HCT116 (cell line): ENCODE results near the gene FBXO34.

ENCODE experiments used
- EGR1 ChIP-seq: IDR thresholded peaks from 2 replicates; pipeline ENCODE4 v1.6.1; 2012; ENCODE audit warnings: low read depth
- EZH2 ChIP-seq: fragments of 200-600 bp; sonication (generic); IDR thresholded peaks from 2 replicates; pipeline ENCODE4 v1.6.1; 2017; ENCODE audit warnings: antibody characterized with exemption, mixed run types
- EZH2phosphoT487 ChIP-seq: fragments of 200-600 bp; IDR thresholded peaks from 2 replicates; pipeline ENCODE4 v1.6.1; 2018; ENCODE audit warnings: antibody characterized with exemption, borderline replicate concordance
- POLR2A ChIP-seq: IDR thresholded peaks from 2 replicates; pipeline ENCODE4 v1.7.0; 2011; ENCODE audit warnings: borderline replicate concordance; ENCODE audit not compliant: insufficient read depth, insufficient read length; ENCODE audit errors: extremely low read depth
- RAD21 ChIP-seq: IDR thresholded peaks from 2 replicates; pipeline ENCODE4 v1.6.1; 2012; ENCODE audit warnings: low read depth, mild to moderate bottlenecking
- SIN3A ChIP-seq: IDR thresholded peaks from 2 replicates; pipeline ENCODE4 v1.6.1; 2012; ENCODE audit warnings: low read depth
- YY1 ChIP-seq: IDR thresholded peaks from 2 replicates; pipeline ENCODE4 v1.6.1; 2011; ENCODE audit warnings: low read length, low read depth, moderate library complexity, mild to moderate bottlenecking; ENCODE audit not compliant: insufficient replicate concordance; ENCODE audit errors: extremely low read depth
- ZNF274 ChIP-seq: fragments of 200-500 bp; sonication (Bioruptor generic); IDR thresholded peaks from 2 replicates; pipeline ENCODE4 v1.6.1; 2014; ENCODE audit warnings: mild to moderate bottlenecking, low read depth, low read length, inconsistent platforms
- TF ChIP-seq, protein P1 (sequence below), 3 experiments: fragments of 200-600 bp in 1 of 3; sonication (generic) in 1 of 3; IDR thresholded peaks in 2 of 3; conservative IDR thresholded peaks in 1 of 3; 2 replicates each; pipeline ENCODE4 v1.5.1; 2012 to 2017; ENCODE audit warnings: low read depth in 2 of 3, low read length in 2 of 3, antibody characterized with exemption in 1 of 3, borderline replicate concordance in 1 of 3, control low read depth in 1 of 3, mild to moderate bottlenecking in 1 of 3, mixed read lengths in 1 of 3, mixed run types in 1 of 3, moderate library complexity in 1 of 3; ENCODE audit not compliant: insufficient read depth in 1 of 3
- TF ChIP-seq, protein P2 (sequence below): IDR thresholded peaks from 2 replicates; pipeline ENCODE4 v1.6.1; 2012
- TF ChIP-seq, protein P3 (sequence below): IDR thresholded peaks from 2 replicates; pipeline ENCODE4 v1.6.1; 2012; ENCODE audit warnings: low read depth

DNA sequence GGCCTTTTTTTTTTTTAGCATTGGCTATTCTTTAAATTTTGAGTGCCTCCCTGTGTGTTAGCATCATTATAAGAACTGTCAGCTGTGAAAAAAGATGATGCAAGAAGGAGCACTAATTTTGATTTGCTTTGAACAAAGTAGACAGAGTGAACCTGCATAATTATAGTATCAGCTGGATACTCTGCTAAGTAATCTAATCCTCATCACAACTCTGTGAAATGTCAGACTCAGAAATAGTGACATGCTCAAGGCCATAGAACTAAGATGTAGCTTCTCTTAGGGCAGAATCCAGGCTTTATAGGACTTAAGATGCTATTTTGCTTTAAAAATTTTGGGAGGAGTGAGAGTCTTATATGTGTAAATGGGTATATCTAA is 31.9 kb downstream of the FBXO34 start:
- TF ChIP-seq YY1 (no peak), RAD21 (no peak), SIN3A (no peak), EZH2phosphoT487 (no peak), POLR2A (no peak), EZH2 (no peak), ZNF274 (no peak), EGR1 (no peak)
- TF ChIP-seq, protein P1, sequence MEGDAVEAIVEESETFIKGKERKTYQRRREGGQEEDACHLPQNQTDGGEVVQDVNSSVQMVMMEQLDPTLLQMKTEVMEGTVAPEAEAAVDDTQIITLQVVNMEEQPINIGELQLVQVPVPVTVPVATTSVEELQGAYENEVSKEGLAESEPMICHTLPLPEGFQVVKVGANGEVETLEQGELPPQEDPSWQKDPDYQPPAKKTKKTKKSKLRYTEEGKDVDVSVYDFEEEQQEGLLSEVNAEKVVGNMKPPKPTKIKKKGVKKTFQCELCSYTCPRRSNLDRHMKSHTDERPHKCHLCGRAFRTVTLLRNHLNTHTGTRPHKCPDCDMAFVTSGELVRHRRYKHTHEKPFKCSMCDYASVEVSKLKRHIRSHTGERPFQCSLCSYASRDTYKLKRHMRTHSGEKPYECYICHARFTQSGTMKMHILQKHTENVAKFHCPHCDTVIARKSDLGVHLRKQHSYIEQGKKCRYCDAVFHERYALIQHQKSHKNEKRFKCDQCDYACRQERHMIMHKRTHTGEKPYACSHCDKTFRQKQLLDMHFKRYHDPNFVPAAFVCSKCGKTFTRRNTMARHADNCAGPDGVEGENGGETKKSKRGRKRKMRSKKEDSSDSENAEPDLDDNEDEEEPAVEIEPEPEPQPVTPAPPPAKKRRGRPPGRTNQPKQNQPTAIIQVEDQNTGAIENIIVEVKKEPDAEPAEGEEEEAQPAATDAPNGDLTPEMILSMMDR (IDR thresholded peaks at IDR 0.05 in 2 of 3, conservative IDR thresholded peaks at IDR 0.05 in 1 of 3; ENCODE audit: borderline replicate concordance in 1 of 3, insufficient read depth in 1 of 3, low read depth in 2 of 3, low read length in 2 of 3): no peak
- TF ChIP-seq, protein P2, sequence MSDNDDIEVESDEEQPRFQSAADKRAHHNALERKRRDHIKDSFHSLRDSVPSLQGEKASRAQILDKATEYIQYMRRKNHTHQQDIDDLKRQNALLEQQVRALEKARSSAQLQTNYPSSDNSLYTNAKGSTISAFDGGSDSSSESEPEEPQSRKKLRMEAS: no peak
- TF ChIP-seq, protein P3, sequence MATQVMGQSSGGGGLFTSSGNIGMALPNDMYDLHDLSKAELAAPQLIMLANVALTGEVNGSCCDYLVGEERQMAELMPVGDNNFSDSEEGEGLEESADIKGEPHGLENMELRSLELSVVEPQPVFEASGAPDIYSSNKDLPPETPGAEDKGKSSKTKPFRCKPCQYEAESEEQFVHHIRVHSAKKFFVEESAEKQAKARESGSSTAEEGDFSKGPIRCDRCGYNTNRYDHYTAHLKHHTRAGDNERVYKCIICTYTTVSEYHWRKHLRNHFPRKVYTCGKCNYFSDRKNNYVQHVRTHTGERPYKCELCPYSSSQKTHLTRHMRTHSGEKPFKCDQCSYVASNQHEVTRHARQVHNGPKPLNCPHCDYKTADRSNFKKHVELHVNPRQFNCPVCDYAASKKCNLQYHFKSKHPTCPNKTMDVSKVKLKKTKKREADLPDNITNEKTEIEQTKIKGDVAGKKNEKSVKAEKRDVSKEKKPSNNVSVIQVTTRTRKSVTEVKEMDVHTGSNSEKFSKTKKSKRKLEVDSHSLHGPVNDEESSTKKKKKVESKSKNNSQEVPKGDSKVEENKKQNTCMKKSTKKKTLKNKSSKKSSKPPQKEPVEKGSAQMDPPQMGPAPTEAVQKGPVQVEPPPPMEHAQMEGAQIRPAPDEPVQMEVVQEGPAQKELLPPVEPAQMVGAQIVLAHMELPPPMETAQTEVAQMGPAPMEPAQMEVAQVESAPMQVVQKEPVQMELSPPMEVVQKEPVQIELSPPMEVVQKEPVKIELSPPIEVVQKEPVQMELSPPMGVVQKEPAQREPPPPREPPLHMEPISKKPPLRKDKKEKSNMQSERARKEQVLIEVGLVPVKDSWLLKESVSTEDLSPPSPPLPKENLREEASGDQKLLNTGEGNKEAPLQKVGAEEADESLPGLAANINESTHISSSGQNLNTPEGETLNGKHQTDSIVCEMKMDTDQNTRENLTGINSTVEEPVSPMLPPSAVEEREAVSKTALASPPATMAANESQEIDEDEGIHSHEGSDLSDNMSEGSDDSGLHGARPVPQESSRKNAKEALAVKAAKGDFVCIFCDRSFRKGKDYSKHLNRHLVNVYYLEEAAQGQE: no peak
